GM19463 (cell line): ENCODE data around the gene GPR135.
"Not testable (repeated sequence)": the region's sequence is repeated elsewhere in the genome, so short reads cannot be mapped to it uniquely, and the experiment has no call there.

Source experiments
- ATAC-seq: cut with Tn5 transposase; IDR thresholded peaks from one replicate; pipeline ENCODE4 v1.9.1; 2021; ENCODE audit warnings: mild to moderate bottlenecking, moderate library complexity; ENCODE audit not compliant: unreplicated experiment

GPR135 gene

GRCh38 chr14:59478540-59478939 lies 13.4 kb upstream of the GPR135 start:
- no peak for ATAC-seq

GRCh38 chr14:59475709-59476108 lies 10.5 kb upstream of the GPR135 start:
- ATAC-seq: no peak

- no peak for ATAC-seq
These were observed 9.0 kb upstream of the GPR135 start for GRCh38 chr14:59474172-59474571.

- peak; percentile 56 for ATAC-seq
These were observed 479 bp downstream of the GPR135 start for GRCh38 chr14:59464486-59465315.

- peak; percentile 31 for ATAC-seq
These were observed 1.2 kb downstream of the GPR135 start for GRCh38 chr14:59463787-59464485.

- ATAC-seq: no peak
These were observed 3.3 kb downstream of the GPR135 start for GRCh38 chr14:59461891-59462290.

GRCh38 chr14:59460378-59460777 lies 4.8 kb downstream of the GPR135 start:
- no peak for ATAC-seq

GRCh38 chr14:59458486-59458885 lies 6.7 kb downstream of the GPR135 start:
- no peak for ATAC-seq

GRCh38 chr14:59455411-59455810 lies 9.8 kb downstream of the GPR135 start:
- ATAC-seq: no peak

- no peak for ATAC-seq
These were observed 11.0 kb downstream of the GPR135 start for GRCh38 chr14:59454139-59454538.

GRCh38 chr14:59451849-59452248 lies 13.3 kb downstream of the GPR135 start:
- no peak for ATAC-seq

GRCh38 chr14:59450716-59451115 lies 14.5 kb downstream of the GPR135 start:
- ATAC-seq: no peak

GRCh38 chr14:59448673-59449072 lies 16.5 kb downstream of the GPR135 start:
- not testable (repeated sequence) for ATAC-seq

- ATAC-seq: no peak
These were observed 25.8 kb downstream of the GPR135 start for GRCh38 chr14:59439256-59439965.

GRCh38 chr14:59438195-59438647 lies 27.0 kb downstream of the GPR135 start:
- ATAC-seq: no peak

GRCh38 chr14:59435987-59436386 lies 29.2 kb downstream of the GPR135 start:
- no peak for ATAC-seq

GRCh38 chr14:59435101-59435500 lies 30.1 kb downstream of the GPR135 start:
- ATAC-seq: no peak

GRCh38 chr14:59429790-59430189 lies 35.4 kb downstream of the GPR135 start:
- no peak for ATAC-seq

GRCh38 chr14:59428581-59429012 lies 36.6 kb downstream of the GPR135 start:
- no peak for ATAC-seq

GRCh38 chr14:59427653-59428580 lies 37.3 kb downstream of the GPR135 start:
- ATAC-seq: no peak
